ENCODE measurements around the gene MN1.
A peak's percentile ranks its signal among the peaks of the same experiment; 100 is the strongest.
"Not testable (repeated sequence)": the region's sequence is repeated elsewhere in the genome, so short reads cannot be mapped to it uniquely, and the experiment has no call there.

MN1 gene

GRCh38 chr22:27761665-27762064 lies 39.9 kb downstream of the MN1 start:
- DNase-seq (ENCODE audit: low read depth) = no peak

- no peak for DNase-seq (ENCODE audit: low read depth)
These were observed 40.6 kb downstream of the MN1 start for GRCh38 chr22:27761000-27761399.

DNA sequence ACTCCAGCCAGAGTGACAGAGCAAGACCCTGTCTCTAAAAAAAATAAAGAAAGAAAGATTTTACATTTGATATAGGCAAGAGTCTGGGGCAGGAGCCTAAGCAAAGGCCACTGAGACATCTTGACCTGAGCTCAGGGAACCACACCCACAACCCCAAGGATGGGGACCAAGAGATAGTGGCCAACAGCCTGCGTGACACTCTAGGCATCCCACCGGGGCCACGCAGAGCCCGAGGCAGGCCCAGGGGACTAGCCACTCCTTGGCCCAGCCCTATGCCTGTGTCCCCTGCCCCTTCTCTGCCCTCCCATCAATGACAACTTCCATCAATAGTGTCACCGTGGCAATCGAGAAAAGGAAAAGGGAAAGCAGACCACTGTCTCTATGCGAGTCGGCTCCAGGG lies 41.1 kb downstream of the MN1 start:
- no peak for DNase-seq (ENCODE audit: low read depth)

- DNase-seq (ENCODE audit: low read depth) = no peak
These were observed 43.5 kb downstream of the MN1 start for GRCh38 chr22:27757928-27758525.

DNA sequence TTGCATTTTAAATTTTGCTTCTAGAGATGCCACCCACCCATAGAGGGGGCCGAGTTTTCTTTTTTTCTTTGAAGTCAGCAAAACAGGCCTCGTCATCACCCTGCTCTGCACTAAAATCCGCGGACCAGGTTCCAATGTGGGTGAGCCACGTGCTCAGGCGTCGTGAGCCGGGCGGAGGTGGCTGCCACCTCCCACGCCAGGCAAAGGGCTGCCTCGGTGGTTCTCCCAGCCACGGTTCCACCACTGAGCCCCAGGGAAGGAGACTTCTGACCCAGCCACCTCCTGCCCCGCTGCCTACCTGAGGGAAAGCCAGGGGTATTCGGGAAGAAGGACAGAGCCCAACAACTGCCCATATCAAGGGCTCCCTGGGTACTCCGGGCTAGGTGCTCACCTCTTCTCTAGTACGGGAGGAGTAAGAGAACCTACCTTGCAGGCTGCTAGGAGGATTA lies 45.3 kb downstream of the MN1 start:
- DNase-seq (ENCODE audit: low read depth) = no peak

DNA sequence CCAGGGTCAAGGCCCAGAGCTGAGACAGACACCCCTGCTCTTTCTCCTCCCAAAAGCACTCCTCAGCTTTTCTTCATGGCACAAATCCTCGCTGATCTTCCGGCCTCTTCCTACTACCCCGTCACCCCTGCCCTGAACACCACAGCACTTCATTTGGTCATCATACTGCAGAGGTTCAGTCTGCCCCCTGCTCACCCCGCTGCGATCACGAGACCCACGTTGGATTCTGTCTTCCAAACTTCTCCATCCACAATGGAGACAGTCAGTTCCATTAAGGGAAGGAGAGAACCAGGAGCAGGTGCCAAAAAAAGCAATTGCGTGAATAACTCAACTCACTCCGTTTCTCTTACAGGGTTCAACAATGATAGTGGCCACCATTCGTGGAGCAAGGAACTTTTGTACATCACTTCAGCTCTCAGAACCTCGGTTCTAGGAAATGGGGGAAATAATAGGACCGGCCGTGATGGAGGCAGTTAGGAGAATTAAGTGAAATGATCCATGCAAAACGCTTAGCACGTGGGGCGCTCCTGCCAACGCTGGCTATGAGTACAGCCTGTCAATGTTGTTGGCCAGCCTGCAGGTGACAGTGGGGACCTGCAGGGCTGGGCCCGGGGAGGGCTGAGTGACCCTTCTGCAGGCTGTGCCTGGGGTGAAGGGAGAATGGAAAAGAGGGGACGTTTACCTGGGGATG lies 45.9 kb downstream of the MN1 start:
- DNase-seq (ENCODE audit: low read depth) = no peak

DNA sequence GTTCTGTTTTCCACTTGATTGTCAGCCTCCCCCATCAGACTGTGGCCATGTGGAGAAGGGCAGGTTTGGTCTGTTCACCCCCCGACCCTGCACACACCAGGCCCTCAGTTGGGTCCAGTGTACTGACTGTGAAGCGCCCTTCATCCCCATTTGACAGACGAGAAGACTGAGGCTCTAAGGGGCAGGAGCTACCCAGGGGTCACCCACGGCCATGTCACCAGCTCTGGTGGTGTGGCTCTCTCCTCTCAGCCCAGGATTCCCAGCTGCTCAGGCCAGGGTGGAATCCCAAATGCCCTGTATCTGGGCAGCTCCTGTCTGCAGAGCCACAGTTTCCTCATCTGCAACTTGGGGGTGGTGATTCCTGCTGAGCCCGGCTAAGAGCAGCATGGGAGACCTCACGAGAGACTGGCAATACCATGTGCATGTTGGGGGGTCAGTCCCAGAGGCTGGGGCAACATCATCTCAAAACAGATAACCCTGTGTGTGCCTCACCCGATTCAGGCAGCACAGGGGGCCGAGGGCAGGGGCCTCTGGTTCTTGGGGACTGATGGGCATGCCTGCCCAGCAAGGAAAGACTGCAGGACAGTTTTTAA lies 46.6 kb downstream of the MN1 start:
- DNase-seq (ENCODE audit: low read depth) = no peak

DNA sequence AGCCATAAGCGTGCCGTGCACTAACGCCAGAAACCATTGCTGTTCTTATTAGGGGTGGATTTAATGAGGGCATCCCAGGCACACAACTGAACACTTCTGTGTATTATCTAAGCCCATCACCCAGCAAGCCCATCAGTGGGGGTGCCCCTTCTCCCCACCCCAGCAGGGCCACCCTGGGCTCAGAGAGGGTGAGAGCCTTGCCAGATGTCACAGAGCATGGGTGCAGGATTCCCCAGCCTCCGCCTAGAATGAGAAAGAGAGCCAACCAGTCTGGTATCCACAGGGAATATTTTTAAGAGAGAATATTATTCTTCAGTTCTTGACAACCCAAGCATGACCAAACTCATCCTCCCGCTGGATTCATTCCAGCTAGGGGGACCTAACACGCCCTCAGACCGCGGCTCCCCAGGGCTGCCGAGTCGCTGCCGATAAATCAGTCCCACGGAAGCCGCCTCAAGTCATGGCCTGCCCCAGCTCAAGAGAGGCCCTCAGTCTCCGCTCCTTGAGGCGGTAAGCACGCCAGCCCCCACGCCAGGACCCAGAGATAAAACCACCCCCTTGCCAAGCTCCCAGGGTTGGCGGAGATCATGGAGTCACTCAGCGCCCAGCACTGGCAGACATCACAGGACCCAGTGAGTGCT lies 47.2 kb downstream of the MN1 start:
- DNase-seq (ENCODE audit: low read depth) = no peak

DNA sequence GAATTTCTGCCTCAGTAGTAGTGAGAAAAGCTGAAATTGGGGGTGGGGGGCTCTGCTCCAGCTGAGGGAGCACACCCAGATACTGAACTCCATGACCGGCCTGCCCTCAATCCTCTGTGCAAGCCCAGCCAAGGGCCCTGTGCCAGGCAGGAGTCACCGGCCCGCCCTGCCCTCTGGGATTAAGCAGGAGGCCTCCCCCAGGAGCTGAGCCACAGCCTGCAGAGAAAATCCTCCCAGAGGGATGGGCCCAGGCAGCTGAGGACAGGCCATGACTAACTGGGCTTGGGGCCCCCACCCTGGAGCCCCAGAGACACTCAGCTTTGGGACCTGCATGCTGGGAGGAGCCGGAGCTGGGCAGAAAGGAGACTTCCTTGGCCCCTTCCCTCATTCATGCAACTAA lies 48.8 kb downstream of the MN1 start:
- DNase-seq (ENCODE audit: low read depth) = peak; percentile 38

DNA sequence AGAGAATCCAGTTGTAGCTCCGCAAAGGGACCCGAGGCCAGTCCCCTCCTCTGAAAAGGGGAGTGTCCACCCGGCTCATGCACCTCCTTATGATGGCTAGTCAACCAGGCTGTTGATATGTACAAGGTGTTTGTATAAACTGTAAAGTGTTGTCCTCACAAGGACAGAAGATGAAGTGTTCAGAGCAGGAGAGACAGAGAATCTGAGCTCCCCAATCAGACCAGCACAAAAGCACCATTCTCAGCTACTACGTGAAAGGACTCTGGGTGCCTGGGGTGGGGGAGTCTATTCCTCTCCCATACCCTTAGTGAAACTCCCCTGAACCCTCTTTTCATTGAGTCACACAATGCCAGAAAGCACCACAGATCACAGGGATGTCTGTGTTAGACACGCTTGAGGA lies 49.4 kb downstream of the MN1 start:
- DNase-seq (ENCODE audit: low read depth) = no peak

- no peak for DNase-seq (ENCODE audit: low read depth)
These were observed 50.1 kb downstream of the MN1 start for GRCh38 chr22:27751277-27752070.

DNA sequence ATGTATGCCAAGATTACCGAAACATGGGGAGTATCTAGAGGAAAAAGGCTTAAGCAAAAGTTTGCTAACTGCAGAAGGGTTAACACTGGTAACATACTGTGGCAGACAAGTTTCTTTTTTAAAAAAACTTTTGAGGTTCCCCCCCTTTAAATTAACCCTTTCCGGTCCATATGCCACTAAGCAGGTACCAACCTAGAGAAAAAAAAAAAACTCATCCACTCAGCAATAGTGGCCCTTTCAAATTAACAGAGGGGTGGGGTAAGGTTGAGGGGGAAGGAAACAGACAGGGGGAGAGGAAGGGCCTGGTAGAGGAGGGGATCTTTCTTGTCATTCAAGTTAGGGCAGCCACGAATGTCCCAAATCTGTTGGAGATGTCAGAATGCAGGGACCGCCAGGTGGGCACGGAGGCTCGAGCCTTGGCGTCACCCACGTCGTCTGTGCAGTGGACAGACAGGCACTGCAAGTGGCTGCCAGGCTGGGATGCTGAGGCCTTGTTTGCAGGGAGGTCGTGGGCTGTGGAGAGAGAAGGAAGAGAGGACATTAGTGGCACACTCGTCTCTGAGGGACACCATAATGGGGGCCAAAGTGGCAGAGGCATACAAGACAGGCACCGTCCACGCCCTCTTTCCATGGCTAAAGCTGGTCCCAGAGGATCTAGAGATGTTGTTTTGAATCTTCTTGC lies 50.8 kb downstream of the MN1 start:
- no peak for DNase-seq (ENCODE audit: low read depth)

GRCh38 chr22:27749597-27750225 lies 51.8 kb downstream of the MN1 start:
- DNase-seq (ENCODE audit: low read depth) = no peak

GRCh38 chr22:27748751-27749191 lies 52.8 kb downstream of the MN1 start:
- no peak for DNase-seq (ENCODE audit: low read depth)

- no peak for DNase-seq (ENCODE audit: low read depth)
These were observed 53.2 kb downstream of the MN1 start for GRCh38 chr22:27748349-27748748.

DNA sequence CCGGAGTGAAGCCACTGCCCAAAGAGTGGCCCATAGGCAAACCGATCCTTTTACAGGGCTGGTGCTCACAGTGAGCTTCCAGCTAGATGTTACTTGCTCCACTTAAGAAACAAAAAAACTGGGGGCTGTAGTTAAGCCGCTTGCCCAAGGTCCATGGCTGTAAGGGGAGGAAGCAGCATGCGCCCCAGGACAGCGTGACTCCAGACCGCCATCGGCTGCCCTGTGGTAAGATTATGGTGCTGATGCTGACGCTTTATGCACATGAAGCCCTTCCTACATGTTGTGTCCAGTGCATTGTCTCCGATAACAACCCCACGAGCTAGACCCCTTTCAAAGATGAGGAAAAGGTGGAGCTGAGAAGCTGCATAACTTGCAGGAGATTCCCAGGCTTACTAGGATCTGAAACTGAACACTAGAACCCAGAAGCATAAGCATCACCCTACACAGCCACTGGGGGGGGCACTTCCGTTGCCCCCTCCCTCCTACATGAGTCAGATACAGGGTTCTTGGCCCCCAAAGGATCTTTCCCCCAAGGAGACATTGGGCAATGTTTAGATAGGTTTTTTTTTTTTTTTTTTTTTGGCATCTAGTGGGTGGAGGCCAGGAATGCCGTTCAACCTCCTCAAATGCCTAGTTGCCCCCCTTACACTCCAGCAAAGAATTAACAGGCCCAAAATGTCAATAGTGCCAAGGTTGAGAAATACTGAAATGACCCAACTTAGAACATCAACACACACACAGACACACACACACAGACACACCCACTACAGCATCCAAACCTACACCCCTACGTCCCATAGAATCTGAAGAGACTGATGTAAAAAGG lies 53.9 kb downstream of the MN1 start:
- DNase-seq (ENCODE audit: low read depth) = no peak

DNA sequence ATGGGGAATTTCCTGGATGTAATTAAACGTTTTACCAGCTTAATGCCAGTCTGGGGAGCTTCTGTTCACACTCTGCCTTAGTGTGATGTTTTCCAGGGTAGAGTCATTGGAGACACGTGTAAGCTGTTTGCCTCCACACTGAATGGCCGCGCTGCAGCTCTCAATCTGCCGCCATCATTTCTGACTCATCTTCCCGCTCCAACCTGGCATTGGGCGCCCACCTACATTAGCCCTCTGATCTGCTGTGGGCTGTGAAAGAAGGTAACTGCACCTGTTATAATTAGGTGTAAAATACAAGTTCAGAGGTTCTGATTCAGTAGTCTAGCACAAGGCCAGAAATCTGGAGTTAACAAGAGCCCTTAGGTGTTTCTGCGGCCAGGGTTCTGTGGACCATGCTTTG lies 54.6 kb downstream of the MN1 start:
- DNase-seq (ENCODE audit: low read depth) = no peak

GRCh38 chr22:27745809-27746208 lies 55.7 kb downstream of the MN1 start:
- DNase-seq (ENCODE audit: low read depth) = no peak

DNA sequence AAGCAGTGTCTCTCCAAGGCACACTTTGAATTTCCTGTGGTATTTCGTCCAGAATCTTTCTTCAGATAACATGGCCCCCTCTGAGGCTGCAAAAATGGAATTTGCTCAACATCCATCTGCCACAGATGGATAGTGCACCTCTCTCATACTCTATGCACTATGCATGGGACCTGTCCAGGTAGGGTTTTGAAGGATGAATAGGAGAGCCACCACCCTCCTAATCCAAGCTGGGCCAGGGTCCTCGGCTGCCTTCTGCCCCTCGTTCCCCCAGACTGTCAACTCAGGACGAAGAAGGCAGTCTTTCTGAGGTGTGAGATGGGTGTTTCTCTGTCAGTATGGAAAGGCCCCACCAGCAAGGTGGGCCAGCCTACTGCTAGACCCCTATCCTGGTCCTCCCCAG lies 56.4 kb downstream of the MN1 start:
- DNase-seq (ENCODE audit: low read depth) = no peak

- DNase-seq (ENCODE audit: low read depth) = not testable (repeated sequence)
These were observed 57.5 kb downstream of the MN1 start for GRCh38 chr22:27744078-27744477.
